Gastrocnemius medialis (tissue), 4 donors: ENCODE measurements around the gene DGLUCY.

Experiments used
- CTCF ChIP-seq, 5 experiments: fragments of 450-650 bp in 3 of 5; fragments of 200-600 bp in 2 of 5; sonication (generic) in 2 of 5; IDR thresholded peaks in 4 of 5; conservative IDR thresholded peaks in 1 of 5; 1 replicate in 4 of 5; 2 replicates in 1 of 5; pipeline ENCODE4 v1.5.1; 2016 to 2019; ENCODE audit warnings: antibody characterized with exemption in 5 of 5, mild to moderate bottlenecking in 3 of 5, moderate library complexity in 3 of 5
- POLR2A ChIP-seq, 2 donors: fragments of 450-650 bp; IDR thresholded peaks; one replicate each; pipeline ENCODE4 v1.6.1; 2017; ENCODE audit warnings: antibody characterized with exemption in 2 of 2, mild to moderate bottlenecking in 2 of 2, moderate library complexity in 2 of 2

- no peak for TF ChIP-seq POLR2A (IDR thresholded peaks at IDR 0.05)
- no peak for TF ChIP-seq CTCF (IDR thresholded peaks at IDR 0.05 in 4 of 5, conservative IDR thresholded peaks at IDR 0.05 in 1 of 5)
Observed at GRCh38 chr14:91154851-91155625, 41.2 kb downstream of the DGLUCY start.
